Testis (tissue), 3 donors: Measurements from ENCODE around the gene RAMAC. TPM values are rescaled to one million over a fixed set of nuclear protein-coding genes. Genes with fewer than 3 reads are reported as not detected.

Experiments used
- DNase-seq: peaks from one replicate; pipeline ENCODE4 v3.0.0-alpha.2; 2019
- H3K27ac ChIP-seq, 2 donors: fragments of 200-600 bp; sonication (generic); one replicate each; pipeline ENCODE4 v1.5.1; 2019
- H3K27me3 ChIP-seq: fragments of 200-600 bp; sonication (generic); one replicate; pipeline ENCODE4 v1.5.1; 2019
- H3K36me3 ChIP-seq: fragments of 200-600 bp; sonication (generic); one replicate; pipeline ENCODE4 v1.5.1; 2017; ENCODE audit warnings: low read depth; ENCODE audit errors: missing control alignments
- H3K4me1 ChIP-seq: fragments of 200-600 bp; sonication (generic); one replicate; pipeline ENCODE4 v1.5.1; 2019
- H3K4me3 ChIP-seq, 2 donors: fragments of 200-600 bp; sonication (generic); one replicate each; pipeline ENCODE4 v1.5.1; 2017 to 2019
- H3K9me3 ChIP-seq: fragments of 200-600 bp; sonication (generic); one replicate; pipeline ENCODE4 v1.5.1; 2017
- CTCF ChIP-seq, 3 experiments: fragments of 450-650 bp in 2 of 3; fragments of 200-600 bp in 1 of 3; sonication (generic) in 1 of 3; IDR thresholded peaks; one replicate each; pipeline ENCODE4 v1.5.1; 2016 to 2019; ENCODE audit warnings: antibody characterized with exemption in 3 of 3, mild to moderate bottlenecking in 2 of 3, moderate library complexity in 1 of 3
- POLR2A ChIP-seq: fragments of 450-650 bp; IDR thresholded peaks from one replicate; pipeline ENCODE4 v1.6.1; 2017; ENCODE audit warnings: antibody characterized with exemption, mild to moderate bottlenecking, moderate library complexity
- WGBS, 2 donors: methylation state at CpG; one replicate each; pipeline ENCODE4 v1.1.5; 2018; 5-methylcytosine and 5-hydroxymethylcytosine counted together
- intact Hi-C: fragments of 100-400 bp; cut with DNase I; formaldehyde crosslinking; loops from one replicate; pipeline ENCODE4 v1.15.1; 2023; ENCODE audit warnings: low total_unique reads
- polyA plus RNA-seq: library from polyadenylated mRNA; stranded (reverse); fragments of 350-450 nt; fragmentation: Illumina TruSeq; extraction: RNeasy Lipid Tissue Mini Kit (QIAGEN cat#74804); gene quantifications from one replicate; pipeline ENCODE4 v1.2.3, GENCODE V29; 2014; ENCODE audit warnings: low read depth, low replicate concordance; ENCODE audit not compliant: insufficient read depth
- total RNA-seq, 2 donors: library from RNA; depleted of rRNA; stranded (reverse); fragments of >200 nt; gene quantifications; one replicate each; pipeline ENCODE4 v1.2.3, GENCODE V29; 2016

RAMAC gene
- total and polyA plus RNA-seq, 3 donors from 2014 or later, result 21.2 to 33.5 (median 26.9) TPM

- no peaks in the 10 kb centered on the region for H3K27me3 ChIP-seq
- DNase-seq, result no peak
- intact Hi-C loops, result no loop called here
- WGBS, 2 donors, result 83 to 85% methylated on average over 2 of the region's 2 CpGs
- H3K27ac ChIP-seq, result no peak overlapping the region
- no peak overlapping the region for H3K4me3 ChIP-seq
- no peaks in the 10 kb centered on the region for H3K4me1 ChIP-seq
- H3K36me3 ChIP-seq, result no peaks in the 10 kb centered on the region
- no peaks in the 10 kb centered on the region for H3K9me3 ChIP-seq
- TF ChIP-seq CTCF (IDR thresholded peaks at IDR 0.05) (no peak), POLR2A (no peak)
Observed at GRCh38 chr15:82971218-82971984, 14.6 kb upstream of the RAMAC start.

GRCh38 chr15:82972990-82973389 lies 13.0 kb upstream of the RAMAC start:
- Histone ChIP-seq H3K27me3 (no peaks in the 10 kb centered on the region), H3K4me3 (no peak overlapping the region), H3K4me1 (no peaks in the 10 kb centered on the region), H3K27ac (no peak overlapping the region), H3K36me3 (no peaks in the 10 kb centered on the region), H3K9me3 (no peaks in the 10 kb centered on the region)
- no peak for DNase-seq
- TF ChIP-seq CTCF (IDR thresholded peaks at IDR 0.05), result no peak
- 91 to 100% methylated on average over 1 of the region's 1 CpG for WGBS, 2 donors
- intact Hi-C loops, result no loop called here

- Histone ChIP-seq H3K9me3 (no peaks in the 10 kb centered on the region), H3K27me3 (no peaks in the 10 kb centered on the region), H3K4me1 (no peaks in the 10 kb centered on the region), H3K4me3 (no peak overlapping the region), H3K36me3 (no peaks in the 10 kb centered on the region), H3K27ac (no peak overlapping the region)
- 94 to 100% methylated on average over 1 of the region's 1 CpG for WGBS, 2 donors
- no peak for DNase-seq
- TF ChIP-seq POLR2A (no peak), CTCF (IDR thresholded peaks at IDR 0.05) (no peak)
- intact Hi-C loops, result no loop called here
Observed at GRCh38 chr15:82977076-82977475, 8.9 kb upstream of the RAMAC start.

- no peaks in the 10 kb centered on the region for H3K9me3 ChIP-seq
- intact Hi-C loops, result no loop called here
- no peak overlapping the region for H3K4me3 ChIP-seq
- H3K27me3 ChIP-seq, result no peaks in the 10 kb centered on the region
- 93% methylated on average over 5 of the region's 5 CpGs for WGBS, 2 donors
- no peak overlapping the region for H3K27ac ChIP-seq
- H3K4me1 ChIP-seq, result no peaks in the 10 kb centered on the region
- TF ChIP-seq POLR2A (no peak), CTCF (IDR thresholded peaks at IDR 0.05) (no peak)
- H3K36me3 ChIP-seq, result no peaks in the 10 kb centered on the region
- DNase-seq, result no peak
Observed at GRCh38 chr15:82978438-82978837, 7.6 kb upstream of the RAMAC start.

- WGBS, 2 donors, result 92 to 100% methylated on average over 1 of the region's 1 CpG
- intact Hi-C loops, result no loop called here
- H3K36me3 ChIP-seq, result no peaks in the 10 kb centered on the region
- no peak overlapping the region for H3K4me3 ChIP-seq
- no peaks in the 10 kb centered on the region for H3K4me1 ChIP-seq
- no peak for DNase-seq
- no peaks in the 10 kb centered on the region for H3K27me3 ChIP-seq
- H3K27ac ChIP-seq, result no peak overlapping the region
- H3K9me3 ChIP-seq, result no peaks in the 10 kb centered on the region
- no peak for TF ChIP-seq CTCF (IDR thresholded peaks at IDR 0.05)
- no peak for TF ChIP-seq POLR2A
Observed at GRCh38 chr15:82979726-82980125, 6.3 kb upstream of the RAMAC start.
